ENCODE measurements around the gene SLC2A2. TPM values are rescaled to one million over a fixed set of nuclear protein-coding genes. Genes with fewer than 3 reads are reported as not detected.
A peak's percentile ranks its signal among the peaks of the same experiment; 100 is the strongest.

SLC2A2 gene
- total RNA-seq, 6 experiments from 2014 or later = not detected

DNA sequence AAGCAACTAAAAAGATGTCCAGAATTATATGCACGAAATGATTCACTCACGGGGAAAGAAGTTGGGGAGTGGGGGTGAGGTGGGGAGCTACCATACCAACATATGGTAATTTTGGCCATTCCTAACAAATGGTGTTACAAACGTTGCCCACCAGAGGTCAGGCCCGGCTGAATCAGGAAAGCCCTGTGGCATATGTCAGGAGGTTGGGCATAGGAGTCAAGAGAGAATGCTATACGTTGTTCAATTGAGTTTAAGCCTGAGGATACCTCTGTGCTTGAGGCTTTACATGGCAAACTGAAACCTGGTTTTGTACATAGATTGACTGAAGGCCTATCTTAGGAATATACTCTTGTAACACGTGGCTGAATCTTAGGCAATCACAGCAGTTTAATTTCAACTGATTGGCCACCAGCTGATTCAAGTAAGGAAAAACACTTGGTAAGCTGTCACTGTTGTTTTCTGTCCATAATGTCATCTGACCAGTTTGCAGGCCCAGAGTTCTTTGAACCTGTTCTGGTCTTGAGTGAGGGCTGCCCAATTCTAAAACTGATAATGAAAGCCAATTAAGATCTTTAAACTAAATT lies 23.4 kb upstream of the SLC2A2 start:
- TF ChIP-seq, protein P1, sequence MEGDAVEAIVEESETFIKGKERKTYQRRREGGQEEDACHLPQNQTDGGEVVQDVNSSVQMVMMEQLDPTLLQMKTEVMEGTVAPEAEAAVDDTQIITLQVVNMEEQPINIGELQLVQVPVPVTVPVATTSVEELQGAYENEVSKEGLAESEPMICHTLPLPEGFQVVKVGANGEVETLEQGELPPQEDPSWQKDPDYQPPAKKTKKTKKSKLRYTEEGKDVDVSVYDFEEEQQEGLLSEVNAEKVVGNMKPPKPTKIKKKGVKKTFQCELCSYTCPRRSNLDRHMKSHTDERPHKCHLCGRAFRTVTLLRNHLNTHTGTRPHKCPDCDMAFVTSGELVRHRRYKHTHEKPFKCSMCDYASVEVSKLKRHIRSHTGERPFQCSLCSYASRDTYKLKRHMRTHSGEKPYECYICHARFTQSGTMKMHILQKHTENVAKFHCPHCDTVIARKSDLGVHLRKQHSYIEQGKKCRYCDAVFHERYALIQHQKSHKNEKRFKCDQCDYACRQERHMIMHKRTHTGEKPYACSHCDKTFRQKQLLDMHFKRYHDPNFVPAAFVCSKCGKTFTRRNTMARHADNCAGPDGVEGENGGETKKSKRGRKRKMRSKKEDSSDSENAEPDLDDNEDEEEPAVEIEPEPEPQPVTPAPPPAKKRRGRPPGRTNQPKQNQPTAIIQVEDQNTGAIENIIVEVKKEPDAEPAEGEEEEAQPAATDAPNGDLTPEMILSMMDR (IDR thresholded peaks at IDR 0.05) = peak; percentile 88
- Mint-ChIP-seq H3K4me3 (no peak overlapping the region), H3K36me3 (ENCODE audit: low read depth) (peaks cover 4% of the 10 kb centered on the region; the same call in 1 of the 2 replicates), H3K9me3 (no peaks in the 10 kb centered on the region), H3K27me3 (ENCODE audit: insufficient read depth) (peaks cover 3% of the 10 kb centered on the region), H3K4me1 (ENCODE audit: low read depth) (peaks cover 26% of the 10 kb centered on the region), H3K27ac (no peak overlapping the region)
- peak; percentile 57 for DNase-seq

DNA sequence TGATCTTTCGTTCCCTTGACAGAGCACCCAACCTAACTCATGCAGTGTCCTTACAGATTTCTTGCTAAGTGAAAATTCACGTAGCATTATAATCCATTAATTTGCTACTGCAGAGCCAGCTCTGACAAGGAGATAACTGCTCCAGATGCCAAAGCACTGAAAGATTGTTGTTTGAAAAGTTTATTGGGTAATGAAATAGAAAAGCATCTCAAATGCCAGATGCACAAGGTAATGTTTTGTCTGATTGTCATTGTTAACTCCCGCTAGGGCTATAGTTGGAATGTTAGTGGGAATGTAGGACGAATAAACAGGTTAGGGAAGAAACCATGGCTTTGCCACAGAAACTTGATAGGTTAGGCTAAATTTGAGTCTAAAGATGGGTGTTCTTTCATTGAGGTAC lies 20.2 kb upstream of the SLC2A2 start:
- Mint-ChIP-seq H3K36me3 (ENCODE audit: low read depth) (peaks cover 1% of the 10 kb centered on the region; the same call in 1 of the 2 replicates), H3K9me3 (no peaks in the 10 kb centered on the region), H3K4me1 (ENCODE audit: low read depth) (peaks cover 31% of the 10 kb centered on the region), H3K27ac (no peak overlapping the region), H3K27me3 (ENCODE audit: insufficient read depth) (peaks cover 2% of the 10 kb centered on the region; the same call in 1 of the 2 replicates), H3K4me3 (no peak overlapping the region)
- DNase-seq = no peak
- TF ChIP-seq, protein P1 (IDR thresholded peaks at IDR 0.05) = no peak

DNA sequence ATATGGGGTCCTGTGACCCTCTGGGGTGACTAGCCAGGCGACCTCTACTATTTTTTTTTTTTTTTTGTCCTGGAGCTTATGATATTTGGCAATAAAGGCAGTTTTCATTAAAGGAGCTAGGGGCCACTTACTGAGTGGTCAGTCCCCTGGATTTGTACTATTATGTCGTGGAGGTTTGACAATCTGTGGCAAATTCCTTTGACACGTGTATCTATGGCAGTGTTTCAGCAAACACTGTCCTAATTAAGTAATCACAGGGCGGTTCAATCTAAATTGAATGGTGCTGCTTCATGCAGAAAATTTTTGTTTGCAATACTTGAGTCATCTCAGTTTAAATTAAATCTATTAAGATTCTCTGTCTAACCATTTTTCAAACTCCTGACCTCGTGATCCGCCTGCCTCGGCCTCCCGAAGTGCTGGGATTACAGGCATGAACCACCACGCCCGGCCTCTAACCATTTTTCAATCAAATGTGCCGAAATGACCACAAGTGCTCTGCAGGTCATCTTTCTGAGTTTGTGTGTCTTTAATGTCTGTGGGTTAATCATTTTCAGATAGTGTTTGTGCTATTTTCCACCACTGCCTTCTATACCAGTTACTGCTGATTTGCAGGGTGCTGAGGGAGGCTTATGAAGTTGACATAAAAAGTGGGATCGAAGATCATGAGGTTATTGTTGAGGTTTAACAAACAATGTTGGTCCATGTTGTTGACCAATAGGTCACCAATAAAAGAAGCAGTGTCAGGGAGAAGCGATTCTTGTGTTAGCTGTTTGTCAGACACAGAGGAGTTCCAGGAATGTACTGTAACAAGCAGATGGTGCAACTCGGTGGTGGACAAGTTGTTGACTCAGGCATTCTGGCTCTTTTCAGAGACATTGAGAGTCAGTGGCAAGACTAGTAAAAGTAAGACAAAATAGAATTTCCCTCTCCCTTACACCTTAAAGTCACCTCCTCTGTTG lies 18.6 kb upstream of the SLC2A2 start:
- Mint-ChIP-seq H3K27me3 (ENCODE audit: insufficient read depth) (peaks cover 2% of the 10 kb centered on the region; the same call in 1 of the 2 replicates), H3K9me3 (no peaks in the 10 kb centered on the region), H3K27ac (peak overlapping the region; percentile 24), H3K36me3 (ENCODE audit: low read depth) (no peaks in the 10 kb centered on the region), H3K4me3 (no peak overlapping the region), H3K4me1 (ENCODE audit: low read depth) (peaks cover 25% of the 10 kb centered on the region)
- peak; percentile 90 for DNase-seq
- TF ChIP-seq, protein P1 (IDR thresholded peaks at IDR 0.05) = no peak

DNA sequence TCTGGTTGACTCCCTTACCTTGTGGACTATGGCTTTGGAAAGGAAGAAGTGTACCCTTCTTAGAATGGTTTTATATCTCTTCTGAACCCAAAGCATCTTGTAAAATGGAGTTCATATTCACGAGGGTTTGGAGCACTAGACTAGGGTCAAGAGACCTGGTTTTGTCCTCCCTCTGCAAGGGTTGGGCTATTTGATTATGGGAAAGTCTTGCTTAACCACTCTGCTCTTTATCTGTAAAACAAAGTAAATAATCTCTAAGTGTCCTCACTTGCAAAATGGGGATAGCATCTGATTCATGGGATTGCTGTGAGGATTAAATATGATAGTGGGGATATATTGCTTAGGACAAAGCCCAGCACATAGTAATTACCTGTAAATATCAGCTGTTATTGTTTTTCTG lies 17.9 kb upstream of the SLC2A2 start:
- peaks cover 2% of the 10 kb centered on the region; the same call in 1 of the 2 replicates for H3K27me3 Mint-ChIP-seq (ENCODE audit: insufficient read depth)
- H3K4me3 Mint-ChIP-seq = no peak overlapping the region
- no peak overlapping the region for H3K27ac Mint-ChIP-seq
- TF ChIP-seq, protein P1 (IDR thresholded peaks at IDR 0.05) = no peak
- no peaks in the 10 kb centered on the region for H3K36me3 Mint-ChIP-seq (ENCODE audit: low read depth)
- no peaks in the 10 kb centered on the region for H3K9me3 Mint-ChIP-seq
- H3K4me1 Mint-ChIP-seq (ENCODE audit: low read depth) = peaks cover 19% of the 10 kb centered on the region
- DNase-seq = no peak

DNA sequence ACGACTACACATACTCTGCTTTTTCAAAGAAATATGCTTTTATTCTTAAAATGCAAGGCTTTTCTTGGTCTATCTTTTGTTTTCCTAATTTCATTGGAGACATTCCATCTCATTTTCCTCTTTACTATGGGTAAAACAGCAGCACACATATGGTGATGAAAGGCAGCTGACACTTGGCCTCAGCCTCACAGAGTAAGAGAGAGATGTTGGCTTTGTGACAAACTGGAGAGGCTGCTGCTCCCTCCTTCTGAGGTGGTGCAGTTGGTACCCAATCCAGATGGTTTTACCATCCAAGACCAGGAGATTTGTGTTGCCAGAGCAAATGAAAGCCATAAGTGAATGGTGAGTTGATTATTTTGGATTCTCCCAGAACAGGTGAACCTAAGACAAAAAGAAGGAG lies 13.2 kb upstream of the SLC2A2 start:
- no peak overlapping the region for H3K27ac Mint-ChIP-seq
- no peak overlapping the region for H3K4me3 Mint-ChIP-seq
- peaks cover 2% of the 10 kb centered on the region for H3K4me1 Mint-ChIP-seq (ENCODE audit: low read depth)
- TF ChIP-seq, protein P1 (IDR thresholded peaks at IDR 0.05) = no peak
- H3K36me3 Mint-ChIP-seq (ENCODE audit: low read depth) = no peaks in the 10 kb centered on the region
- DNase-seq = no peak
- H3K27me3 Mint-ChIP-seq (ENCODE audit: insufficient read depth) = no peaks in the 10 kb centered on the region; the same call in 1 of the 2 replicates
- H3K9me3 Mint-ChIP-seq = no peaks in the 10 kb centered on the region

All from HFFc6 (cell line).